HepG2 (cell line): Measurements from ENCODE around the gene PSORS1C1. TPM values are rescaled to one million over a fixed set of nuclear protein-coding genes. Genes with fewer than 3 reads are reported as not detected.

Experiments
- DNMT1 ChIP-seq: sonication (generic); formaldehyde crosslinking; IDR thresholded peaks from 2 replicates; pipeline ENCODE4 v1.5.1; 2020; ENCODE audit warnings: mild to moderate bottlenecking, missing genetic modification reagents
- GATAD2A ChIP-seq: IDR thresholded peaks from 2 replicates; pipeline ENCODE4 v1.6.1; 2016
- MTF1 ChIP-seq: sonication (generic); formaldehyde crosslinking; IDR thresholded peaks from 2 replicates; pipeline ENCODE4 v1.5.0; 2020; ENCODE audit warnings: missing genetic modification reagents
- NFRKB ChIP-seq: fragments of 450-650 bp; IDR thresholded peaks from 2 replicates; pipeline ENCODE4 v1.6.1; 2017
- SMC3 ChIP-seq: IDR thresholded peaks from 2 replicates; pipeline ENCODE4 v1.6.1; 2011; ENCODE audit warnings: low read length, improper control_type of control experiment
- SP1 ChIP-seq, 2 experiments: fragments of 450-650 bp in 1 of 2; sonication (generic) in 1 of 2; formaldehyde crosslinking in 1 of 2; IDR thresholded peaks; 2 replicates each; pipeline versions ENCODE4 v1.4.0 to v1.6.1; 2016 to 2020; ENCODE audit warnings: missing genetic modification reagents in 1 of 2
- STAG1 ChIP-seq: sonication (generic); formaldehyde crosslinking; IDR thresholded peaks from 2 replicates; pipeline ENCODE4 v1.4.0; 2020; ENCODE audit warnings: missing genetic modification reagents
- ZMYM4 ChIP-seq: sonication (generic); formaldehyde crosslinking; IDR thresholded peaks from 2 replicates; pipeline ENCODE4 v1.8.1; 2023; ENCODE audit warnings: mild to moderate bottlenecking, missing genetic modification reagents
- ZNF143 ChIP-seq: sonication (generic); formaldehyde crosslinking; IDR thresholded peaks from 2 replicates; pipeline ENCODE4 v1.4.0; 2020; ENCODE audit warnings: missing genetic modification reagents
- ZNF282 ChIP-seq: fragments of 450-650 bp; IDR thresholded peaks from 2 replicates; pipeline ENCODE4 v1.6.1; 2018; ENCODE audit not compliant: partially characterized antibody
- ZNF598 ChIP-seq: sonication (generic); formaldehyde crosslinking; IDR thresholded peaks from 2 replicates; pipeline ENCODE4 v1.5.1; 2020; ENCODE audit warnings: mild to moderate bottlenecking, missing genetic modification reagents, borderline replicate concordance
- ZNF883 ChIP-seq: sonication (generic); formaldehyde crosslinking; IDR thresholded peaks from 2 replicates; pipeline ENCODE4 v1.5.1; 2020; ENCODE audit warnings: mild to moderate bottlenecking, missing genetic modification reagents; ENCODE audit errors: not compliant biosample characterization
- polyA plus RNA-seq, 8 experiments: library from polyadenylated mRNA; depleted of rRNA in 3 of 8; stranded (reverse) in 7 of 8; unstranded in 1 of 8; fragments of >200 nt; fragmentation: Illumina TruSeq in 4 of 8; extraction: Trizol in 4 of 8; gene quantifications; 2 replicates each; pipeline versions ENCODE4 v1.2.1 to v1.2.3, GENCODE V29; 2011 to 2016; ENCODE audit warnings: low read depth in 4 of 8, missing spikeins in 1 of 8, mixed read lengths in 1 of 8; ENCODE audit not compliant: insufficient read depth in 1 of 8
- total RNA-seq, 5 experiments: library from RNA; depleted of rRNA; stranded (reverse); fragments of >200 nt; fragmentation: Illumina TruSeq; extraction: Trizol; gene quantifications; 2 replicates each; pipeline ENCODE4 v1.2.3, GENCODE V29; 2016; ENCODE audit warnings: low read depth in 1 of 5
- TF ChIP-seq, protein P1 (sequence below): IDR thresholded peaks from 2 replicates; pipeline ENCODE4 v1.6.1; 2016; ENCODE audit warnings: low read depth, missing genetic modification reagents, missing compliant biosample characterization
- TF ChIP-seq, protein P2 (sequence below), 2 experiments: sonication (generic) in 1 of 2; formaldehyde crosslinking in 1 of 2; IDR thresholded peaks; 2 replicates each; pipeline versions ENCODE4 v1.4.0 to v1.6.1; 2018 to 2020; ENCODE audit warnings: missing genetic modification reagents in 2 of 2, borderline replicate concordance in 1 of 2, low read depth in 1 of 2, mild to moderate bottlenecking in 1 of 2, missing biosample characterization in 1 of 2
- TF ChIP-seq, protein P3 (sequence below): sonication (generic); formaldehyde crosslinking; IDR thresholded peaks from 2 replicates; pipeline ENCODE4 v1.4.0; 2020; ENCODE audit warnings: mild to moderate bottlenecking, low read depth, missing genetic modification reagents
- TF ChIP-seq, protein P4 (sequence below): sonication (generic); formaldehyde crosslinking; IDR thresholded peaks from 2 replicates; pipeline ENCODE4 v1.5.0; 2020; ENCODE audit warnings: missing genetic modification reagents
- TF ChIP-seq, protein P5 (sequence below): sonication (generic); formaldehyde crosslinking; IDR thresholded peaks from 2 replicates; pipeline ENCODE4 v1.4.0; 2020; ENCODE audit warnings: missing genetic modification reagents
- TF ChIP-seq, protein P6 (sequence below): sonication (generic); formaldehyde crosslinking; IDR thresholded peaks from 2 replicates; pipeline ENCODE4 v1.8.0; 2022; ENCODE audit warnings: mild to moderate bottlenecking, missing genetic modification reagents, moderate library complexity

Gene PSORS1C1
- total and polyA plus RNA-seq, 2 of the 13 experiments (the other 11 are each of a cell fraction or from before 2014, with no cell fraction given): 0.01 to 0.02 TPM

DNA sequence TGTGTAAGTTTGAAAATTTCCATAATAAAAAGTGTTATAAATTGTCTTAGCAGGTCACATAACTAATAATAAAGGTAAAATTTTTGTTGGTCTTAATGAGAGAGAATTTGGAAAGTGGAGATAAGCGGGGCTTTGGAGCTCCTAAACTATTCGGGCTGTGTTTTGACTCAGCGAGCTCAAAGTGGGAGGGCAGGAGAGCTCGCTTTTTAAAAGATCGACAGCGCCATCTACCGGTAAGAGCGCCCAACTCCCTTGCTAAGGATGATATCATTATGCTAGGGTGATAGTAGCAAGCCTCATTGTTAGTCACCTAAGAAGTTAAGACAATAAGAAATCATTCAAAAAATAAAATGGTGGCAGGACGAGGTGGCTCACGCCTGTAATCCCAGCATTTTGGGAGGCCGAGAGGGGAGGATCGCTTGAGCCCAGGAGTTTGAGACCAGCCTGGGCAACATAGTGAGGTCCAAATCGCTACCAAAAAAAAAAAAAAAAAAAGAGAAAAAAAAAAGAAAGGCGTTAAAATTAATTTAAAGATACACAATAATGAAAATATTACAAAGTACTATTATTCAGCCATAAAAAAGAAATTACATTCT, 27.0 kb upstream of the PSORS1C1 start (continued):
- TF ChIP-seq, protein P1, sequence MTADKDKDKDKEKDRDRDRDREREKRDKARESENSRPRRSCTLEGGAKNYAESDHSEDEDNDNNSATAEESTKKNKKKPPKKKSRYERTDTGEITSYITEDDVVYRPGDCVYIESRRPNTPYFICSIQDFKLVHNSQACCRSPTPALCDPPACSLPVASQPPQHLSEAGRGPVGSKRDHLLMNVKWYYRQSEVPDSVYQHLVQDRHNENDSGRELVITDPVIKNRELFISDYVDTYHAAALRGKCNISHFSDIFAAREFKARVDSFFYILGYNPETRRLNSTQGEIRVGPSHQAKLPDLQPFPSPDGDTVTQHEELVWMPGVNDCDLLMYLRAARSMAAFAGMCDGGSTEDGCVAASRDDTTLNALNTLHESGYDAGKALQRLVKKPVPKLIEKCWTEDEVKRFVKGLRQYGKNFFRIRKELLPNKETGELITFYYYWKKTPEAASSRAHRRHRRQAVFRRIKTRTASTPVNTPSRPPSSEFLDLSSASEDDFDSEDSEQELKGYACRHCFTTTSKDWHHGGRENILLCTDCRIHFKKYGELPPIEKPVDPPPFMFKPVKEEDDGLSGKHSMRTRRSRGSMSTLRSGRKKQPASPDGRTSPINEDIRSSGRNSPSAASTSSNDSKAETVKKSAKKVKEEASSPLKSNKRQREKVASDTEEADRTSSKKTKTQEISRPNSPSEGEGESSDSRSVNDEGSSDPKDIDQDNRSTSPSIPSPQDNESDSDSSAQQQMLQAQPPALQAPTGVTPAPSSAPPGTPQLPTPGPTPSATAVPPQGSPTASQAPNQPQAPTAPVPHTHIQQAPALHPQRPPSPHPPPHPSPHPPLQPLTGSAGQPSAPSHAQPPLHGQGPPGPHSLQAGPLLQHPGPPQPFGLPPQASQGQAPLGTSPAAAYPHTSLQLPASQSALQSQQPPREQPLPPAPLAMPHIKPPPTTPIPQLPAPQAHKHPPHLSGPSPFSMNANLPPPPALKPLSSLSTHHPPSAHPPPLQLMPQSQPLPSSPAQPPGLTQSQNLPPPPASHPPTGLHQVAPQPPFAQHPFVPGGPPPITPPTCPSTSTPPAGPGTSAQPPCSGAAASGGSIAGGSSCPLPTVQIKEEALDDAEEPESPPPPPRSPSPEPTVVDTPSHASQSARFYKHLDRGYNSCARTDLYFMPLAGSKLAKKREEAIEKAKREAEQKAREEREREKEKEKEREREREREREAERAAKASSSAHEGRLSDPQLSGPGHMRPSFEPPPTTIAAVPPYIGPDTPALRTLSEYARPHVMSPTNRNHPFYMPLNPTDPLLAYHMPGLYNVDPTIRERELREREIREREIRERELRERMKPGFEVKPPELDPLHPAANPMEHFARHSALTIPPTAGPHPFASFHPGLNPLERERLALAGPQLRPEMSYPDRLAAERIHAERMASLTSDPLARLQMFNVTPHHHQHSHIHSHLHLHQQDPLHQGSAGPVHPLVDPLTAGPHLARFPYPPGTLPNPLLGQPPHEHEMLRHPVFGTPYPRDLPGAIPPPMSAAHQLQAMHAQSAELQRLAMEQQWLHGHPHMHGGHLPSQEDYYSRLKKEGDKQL: no peak
- TF ChIP-seq SP1 (IDR thresholded peaks at IDR 0.05) (no peak), SP1 (CRISPR knock-in tag; IDR thresholded peaks at IDR 0.05) (peak; percentile 40; the same call in 1 of the 2 replicates), ZNF883 (no peak), ZNF598 (CRISPR knock-in tag) (no peak), ZNF282 (no peak), DNMT1 (no peak), SMC3 (peak; percentile 70), MTF1 (CRISPR knock-in tag) (no peak), NFRKB (no peak), STAG1 (CRISPR knock-in tag) (peak; percentile 82), ZMYM4 (no peak), ZNF143 (CRISPR knock-in tag) (no peak), GATAD2A (CRISPR knock-in tag) (no peak)
- TF ChIP-seq, protein P2, sequence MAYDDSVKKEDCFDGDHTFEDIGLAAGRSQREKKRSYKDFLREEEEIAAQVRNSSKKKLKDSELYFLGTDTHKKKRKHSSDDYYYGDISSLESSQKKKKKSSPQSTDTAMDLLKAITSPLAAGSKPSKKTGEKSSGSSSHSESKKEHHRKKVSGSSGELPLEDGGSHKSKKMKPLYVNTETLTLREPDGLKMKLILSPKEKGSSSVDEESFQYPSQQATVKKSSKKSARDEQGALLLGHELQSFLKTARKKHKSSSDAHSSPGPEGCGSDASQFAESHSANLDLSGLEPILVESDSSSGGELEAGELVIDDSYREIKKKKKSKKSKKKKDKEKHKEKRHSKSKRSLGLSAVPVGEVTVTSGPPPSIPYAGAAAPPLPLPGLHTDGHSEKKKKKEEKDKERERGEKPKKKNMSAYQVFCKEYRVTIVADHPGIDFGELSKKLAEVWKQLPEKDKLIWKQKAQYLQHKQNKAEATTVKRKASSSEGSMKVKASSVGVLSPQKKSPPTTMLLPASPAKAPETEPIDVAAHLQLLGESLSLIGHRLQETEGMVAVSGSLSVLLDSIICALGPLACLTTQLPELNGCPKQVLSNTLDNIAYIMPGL (CRISPR knock-in tag; IDR thresholded peaks at IDR 0.05; ENCODE audit: borderline replicate concordance in 1 of 2, low read depth in 1 of 2): peak in 1 of 2 experiments; percentile 50; a peak in 1 of 4 replicates
- TF ChIP-seq, protein P3, sequence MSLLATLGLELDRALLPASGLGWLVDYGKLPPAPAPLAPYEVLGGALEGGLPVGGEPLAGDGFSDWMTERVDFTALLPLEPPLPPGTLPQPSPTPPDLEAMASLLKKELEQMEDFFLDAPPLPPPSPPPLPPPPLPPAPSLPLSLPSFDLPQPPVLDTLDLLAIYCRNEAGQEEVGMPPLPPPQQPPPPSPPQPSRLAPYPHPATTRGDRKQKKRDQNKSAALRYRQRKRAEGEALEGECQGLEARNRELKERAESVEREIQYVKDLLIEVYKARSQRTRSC (CRISPR knock-in tag): no peak
- TF ChIP-seq, protein P4, sequence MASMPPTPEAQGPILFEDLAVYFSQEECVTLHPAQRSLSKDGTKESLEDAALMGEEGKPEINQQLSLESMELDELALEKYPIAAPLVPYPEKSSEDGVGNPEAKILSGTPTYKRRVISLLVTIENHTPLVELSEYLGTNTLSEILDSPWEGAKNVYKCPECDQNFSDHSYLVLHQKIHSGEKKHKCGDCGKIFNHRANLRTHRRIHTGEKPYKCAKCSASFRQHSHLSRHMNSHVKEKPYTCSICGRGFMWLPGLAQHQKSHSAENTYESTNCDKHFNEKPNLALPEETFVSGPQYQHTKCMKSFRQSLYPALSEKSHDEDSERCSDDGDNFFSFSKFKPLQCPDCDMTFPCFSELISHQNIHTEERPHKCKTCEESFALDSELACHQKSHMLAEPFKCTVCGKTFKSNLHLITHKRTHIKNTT (CRISPR knock-in tag): no peak
- TF ChIP-seq, protein P5, sequence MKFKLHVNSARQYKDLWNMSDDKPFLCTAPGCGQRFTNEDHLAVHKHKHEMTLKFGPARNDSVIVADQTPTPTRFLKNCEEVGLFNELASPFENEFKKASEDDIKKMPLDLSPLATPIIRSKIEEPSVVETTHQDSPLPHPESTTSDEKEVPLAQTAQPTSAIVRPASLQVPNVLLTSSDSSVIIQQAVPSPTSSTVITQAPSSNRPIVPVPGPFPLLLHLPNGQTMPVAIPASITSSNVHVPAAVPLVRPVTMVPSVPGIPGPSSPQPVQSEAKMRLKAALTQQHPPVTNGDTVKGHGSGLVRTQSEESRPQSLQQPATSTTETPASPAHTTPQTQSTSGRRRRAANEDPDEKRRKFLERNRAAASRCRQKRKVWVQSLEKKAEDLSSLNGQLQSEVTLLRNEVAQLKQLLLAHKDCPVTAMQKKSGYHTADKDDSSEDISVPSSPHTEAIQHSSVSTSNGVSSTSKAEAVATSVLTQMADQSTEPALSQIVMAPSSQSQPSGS: 0 out of 2 replicates have a peak, but pooled peaks have one; percentile 23
- TF ChIP-seq, protein P6, sequence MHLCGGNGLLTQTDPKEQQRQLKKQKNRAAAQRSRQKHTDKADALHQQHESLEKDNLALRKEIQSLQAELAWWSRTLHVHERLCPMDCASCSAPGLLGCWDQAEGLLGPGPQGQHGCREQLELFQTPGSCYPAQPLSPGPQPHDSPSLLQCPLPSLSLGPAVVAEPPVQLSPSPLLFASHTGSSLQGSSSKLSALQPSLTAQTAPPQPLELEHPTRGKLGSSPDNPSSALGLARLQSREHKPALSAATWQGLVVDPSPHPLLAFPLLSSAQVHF: no peak
